Ishikawa (cell line): ENCODE results near the gene MAT2B.

Experiments used
- RAD21 ChIP-seq: IDR thresholded peaks from 2 replicates; pipeline ENCODE4 v1.6.1; 2012; ENCODE audit warnings: low read depth
- ZBTB7A ChIP-seq: IDR thresholded peaks from 2 replicates; pipeline ENCODE4 v1.6.1; 2012; ENCODE audit warnings: low read depth

DNA sequence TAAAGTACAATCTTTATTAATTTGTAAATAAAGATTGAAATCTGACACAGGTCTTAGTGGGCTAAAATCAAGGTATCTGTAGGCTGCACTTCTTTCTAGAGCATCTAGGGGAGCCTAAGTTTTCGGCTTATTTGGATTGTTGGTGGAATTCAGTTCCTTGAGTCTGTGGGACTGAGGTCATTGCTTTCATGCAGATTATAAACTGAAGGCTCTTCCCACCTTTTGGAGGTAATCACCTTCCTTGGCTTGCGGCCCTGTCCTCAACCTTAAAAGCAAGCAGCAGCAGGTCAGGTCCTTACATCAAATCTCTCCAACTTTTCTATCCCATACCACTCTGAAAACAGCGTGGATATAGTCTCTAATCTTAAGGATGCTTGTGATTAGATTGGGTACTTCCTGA is 25.9 kb downstream of the MAT2B start:
- TF ChIP-seq ZBTB7A (no peak), RAD21 (no peak)
